ENCODE results near the gene MYOM3. TPM values are rescaled to one million over a fixed set of nuclear protein-coding genes. Genes with fewer than 3 reads are reported as not detected.

The MYOM3 gene
- total RNA-seq, 1 donor from 2014 or later, result 0.70 TPM

- H3K27me3 Mint-ChIP-seq (ENCODE audit: low read depth), result no peaks in the 10 kb centered on the region
- H3K4me1 Mint-ChIP-seq (ENCODE audit: low read depth), result peaks cover 21% of the 10 kb centered on the region
- H3K9me3 Mint-ChIP-seq (ENCODE audit: low read depth), result no peaks in the 10 kb centered on the region
Observed at GRCh38 chr1:24150234-24151174, 38.6 kb upstream of the MYOM3 start.

GRCh38 chr1:24149866-24150233 lies 37.9 kb upstream of the MYOM3 start:
- Mint-ChIP-seq H3K27ac (ENCODE audit: unreplicated experiment) (no peak overlapping the region), H3K27me3 (ENCODE audit: low read depth) (no peaks in the 10 kb centered on the region), H3K9me3 (ENCODE audit: low read depth) (no peaks in the 10 kb centered on the region), H3K4me3 (ENCODE audit: unreplicated experiment) (no peak overlapping the region), H3K36me3 (ENCODE audit: low read depth) (no peaks in the 10 kb centered on the region), H3K4me1 (ENCODE audit: low read depth) (peaks cover 21% of the 10 kb centered on the region)
- no peak for DNase-seq (ENCODE audit: low spot score)
- no peak for TF ChIP-seq CTCF (IDR thresholded peaks at IDR 0.05)

More at GRCh38 chr1:24150234-24151174, 38.6 kb upstream of the MYOM3 start:
- H3K27ac Mint-ChIP-seq (ENCODE audit: unreplicated experiment), result no peak overlapping the region
- peak; percentile 91 for TF ChIP-seq CTCF (IDR thresholded peaks at IDR 0.05)
- DNase-seq (ENCODE audit: low spot score), result no peak
- peak overlapping the region; percentile 62 for H3K4me3 Mint-ChIP-seq (ENCODE audit: unreplicated experiment)
- H3K36me3 Mint-ChIP-seq (ENCODE audit: low read depth), result no peaks in the 10 kb centered on the region

DNA sequence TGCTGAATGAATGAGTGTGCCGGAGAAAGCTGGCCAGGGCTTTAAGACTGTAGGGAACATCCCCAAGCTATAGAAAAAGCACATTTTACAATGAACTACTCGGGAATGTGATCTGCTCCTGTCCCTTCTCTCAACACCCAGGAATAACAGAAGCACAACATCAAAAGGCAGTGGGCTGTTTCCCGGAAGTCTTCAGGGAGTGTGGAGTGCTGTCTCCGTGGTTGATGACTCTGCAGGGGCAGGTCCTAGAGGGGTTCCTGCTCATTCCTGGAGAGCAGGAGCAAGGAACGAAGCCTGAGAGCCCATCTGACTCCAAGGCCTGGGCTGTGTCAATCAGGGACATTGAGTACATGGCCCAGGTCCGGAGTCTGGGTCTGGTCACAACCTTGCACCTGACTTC lies 35.9 kb upstream of the MYOM3 start:
- Mint-ChIP-seq H3K27me3 (ENCODE audit: low read depth) (peaks cover 12% of the 10 kb centered on the region), H3K4me3 (ENCODE audit: unreplicated experiment) (no peak overlapping the region), H3K36me3 (ENCODE audit: low read depth) (no peaks in the 10 kb centered on the region), H3K9me3 (ENCODE audit: low read depth) (no peaks in the 10 kb centered on the region), H3K27ac (ENCODE audit: unreplicated experiment) (no peak overlapping the region), H3K4me1 (ENCODE audit: low read depth) (peaks cover 21% of the 10 kb centered on the region)
- no peak for DNase-seq (ENCODE audit: low spot score)
- no peak for TF ChIP-seq CTCF (IDR thresholded peaks at IDR 0.05)

DNA sequence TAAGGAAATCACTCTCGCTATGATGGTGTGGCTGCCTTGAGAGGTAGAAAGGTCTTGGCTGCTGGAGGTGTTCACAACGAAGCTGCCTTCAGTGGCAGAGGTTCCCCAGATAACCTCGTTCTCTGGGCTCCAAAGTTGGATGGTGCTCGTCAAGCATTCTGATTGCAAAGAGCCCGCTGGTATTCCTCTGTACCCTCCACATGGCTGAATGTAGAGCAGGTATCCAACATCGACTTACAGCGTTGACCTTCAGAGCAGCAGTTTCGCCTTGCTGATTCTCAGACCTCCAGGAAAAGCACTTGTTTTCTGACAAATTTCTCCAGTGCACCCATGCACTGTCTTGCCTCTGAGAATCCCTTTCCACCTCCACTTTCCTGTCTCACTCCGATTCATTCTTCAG lies 35.3 kb upstream of the MYOM3 start:
- Mint-ChIP-seq H3K4me1 (ENCODE audit: low read depth) (peaks cover 21% of the 10 kb centered on the region), H3K9me3 (ENCODE audit: low read depth) (no peaks in the 10 kb centered on the region), H3K27me3 (ENCODE audit: low read depth) (peaks cover 12% of the 10 kb centered on the region), H3K4me3 (ENCODE audit: unreplicated experiment) (no peak overlapping the region), H3K36me3 (ENCODE audit: low read depth) (no peaks in the 10 kb centered on the region), H3K27ac (ENCODE audit: unreplicated experiment) (no peak overlapping the region)
- TF ChIP-seq CTCF (IDR thresholded peaks at IDR 0.05), result no peak
- DNase-seq (ENCODE audit: low spot score), result no peak

DNA sequence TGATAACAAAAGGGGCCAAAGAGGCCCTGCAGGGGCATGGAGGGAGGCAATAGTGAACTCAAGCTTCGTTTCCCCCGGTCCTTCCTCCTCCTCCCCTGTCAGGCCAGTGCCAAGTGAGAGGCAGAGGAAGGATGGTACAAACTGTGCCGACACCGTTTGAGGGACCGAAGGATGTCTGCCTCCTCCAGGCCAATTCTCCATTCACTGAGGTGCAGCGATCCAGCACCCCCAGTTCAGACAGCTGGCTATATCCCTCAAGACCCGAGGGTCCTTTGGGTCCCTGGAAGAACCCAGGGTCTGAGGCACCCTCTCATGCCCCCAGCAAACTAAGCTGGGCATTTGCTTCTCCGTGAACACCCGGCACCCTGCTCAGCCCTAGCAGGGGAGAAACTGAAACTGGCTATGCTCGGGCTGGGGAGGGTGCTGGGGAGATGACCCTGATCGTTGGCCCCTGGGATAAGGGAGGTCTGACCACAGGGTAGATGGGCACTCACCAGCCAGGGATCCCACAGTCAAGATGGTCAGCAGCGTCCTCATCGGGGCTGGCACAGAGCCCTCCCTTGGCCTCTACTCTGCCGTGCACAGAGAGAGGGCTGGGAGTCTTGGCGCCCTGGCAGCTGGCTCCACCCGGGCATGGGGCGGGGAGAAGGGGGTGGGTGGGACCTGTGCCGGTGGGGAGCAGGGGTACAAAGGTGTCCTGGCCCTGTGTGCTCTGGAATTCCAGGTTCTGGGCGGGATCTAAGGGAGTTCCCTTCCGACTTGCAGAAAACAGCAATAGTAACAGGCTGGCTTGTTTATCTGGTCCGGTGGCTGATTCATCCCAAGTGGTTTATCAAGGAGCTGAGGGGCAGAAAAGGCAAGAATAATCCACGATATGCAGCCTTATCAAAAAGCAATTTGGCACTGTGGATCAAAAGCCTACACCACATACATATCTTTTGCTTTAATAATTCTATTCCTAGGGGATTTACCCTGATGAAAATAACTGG lies 30.9 kb upstream of the MYOM3 start, which contains the start of gene IL22RA1:
Gene IL22RA1 (minus strand): TSS at position 595 of the 989 bp plus-strand sequence. CDS start 58 bp downstream, at position 537.
- TF ChIP-seq CTCF (IDR thresholded peaks at IDR 0.05), result no peak
- Mint-ChIP-seq H3K4me3 (ENCODE audit: unreplicated experiment) (no peak within 1 kb of the TSS), H3K27me3 (ENCODE audit: low read depth) (peaks cover 12% of the 10 kb centered on the region), H3K36me3 (ENCODE audit: low read depth) (no peaks in the 10 kb centered on the region), H3K27ac (ENCODE audit: unreplicated experiment) (no peak within 1 kb of the TSS), H3K9me3 (ENCODE audit: low read depth) (peaks cover 6% of the 10 kb centered on the region), H3K4me1 (ENCODE audit: low read depth) (no peaks in the 10 kb centered on the region)
- no peak for DNase-seq (ENCODE audit: low spot score)
